Vagina (tissue), 2 donors: Measurements from ENCODE around the gene NDOR1.

Experiments used
- POLR2A ChIP-seq, 2 donors: fragments of 450-650 bp; IDR thresholded peaks; one replicate each; pipeline ENCODE4 v1.6.1; 2017; ENCODE audit warnings: antibody characterized with exemption in 2 of 2, mild to moderate bottlenecking in 2 of 2, moderate library complexity in 2 of 2
- POLR2AphosphoS5 ChIP-seq, 2 donors: sonication (generic); formaldehyde crosslinking; IDR thresholded peaks; one replicate each; pipeline ENCODE4 v1.9.0; 2017; ENCODE audit warnings: antibody characterized with exemption in 2 of 2, mild to moderate bottlenecking in 2 of 2, low read depth in 1 of 2; ENCODE audit not compliant: insufficient read depth in 1 of 2
- TF ChIP-seq, protein P1 (sequence below), 3 experiments: fragments of 450-650 bp in 2 of 3; fragments of 200-600 bp in 1 of 3; sonication (generic) in 1 of 3; IDR thresholded peaks; one replicate each; pipeline ENCODE4 v1.5.1; 2017 to 2019; ENCODE audit warnings: antibody characterized with exemption in 3 of 3, mild to moderate bottlenecking in 2 of 3, moderate library complexity in 2 of 3

DNA sequence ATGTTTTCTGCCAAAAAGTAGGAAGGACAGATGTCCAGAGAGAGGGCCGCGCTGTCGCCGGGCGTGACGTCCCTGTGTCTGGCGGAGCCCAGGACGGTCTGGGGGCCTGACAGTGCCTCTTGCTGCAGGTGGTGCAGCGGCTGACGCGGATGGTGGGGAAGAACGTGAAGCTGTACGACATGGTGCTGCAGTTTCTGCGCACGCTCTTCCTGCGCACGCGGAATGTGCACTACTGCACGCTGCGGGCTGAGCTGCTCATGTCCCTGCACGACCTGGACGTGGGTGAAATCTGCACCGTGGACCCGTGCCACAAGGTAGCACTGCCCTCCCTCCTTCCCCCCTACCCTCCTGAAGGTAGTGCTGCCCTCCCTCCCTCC, 57.4 kb downstream of the NDOR1 start:
- TF ChIP-seq POLR2A (IDR thresholded peaks at IDR 0.05) (no peak), POLR2AphosphoS5 (IDR thresholded peaks at IDR 0.05; ENCODE audit: insufficient read depth in 1 of 2, low read depth in 1 of 2) (no peak)
- TF ChIP-seq, protein P1, sequence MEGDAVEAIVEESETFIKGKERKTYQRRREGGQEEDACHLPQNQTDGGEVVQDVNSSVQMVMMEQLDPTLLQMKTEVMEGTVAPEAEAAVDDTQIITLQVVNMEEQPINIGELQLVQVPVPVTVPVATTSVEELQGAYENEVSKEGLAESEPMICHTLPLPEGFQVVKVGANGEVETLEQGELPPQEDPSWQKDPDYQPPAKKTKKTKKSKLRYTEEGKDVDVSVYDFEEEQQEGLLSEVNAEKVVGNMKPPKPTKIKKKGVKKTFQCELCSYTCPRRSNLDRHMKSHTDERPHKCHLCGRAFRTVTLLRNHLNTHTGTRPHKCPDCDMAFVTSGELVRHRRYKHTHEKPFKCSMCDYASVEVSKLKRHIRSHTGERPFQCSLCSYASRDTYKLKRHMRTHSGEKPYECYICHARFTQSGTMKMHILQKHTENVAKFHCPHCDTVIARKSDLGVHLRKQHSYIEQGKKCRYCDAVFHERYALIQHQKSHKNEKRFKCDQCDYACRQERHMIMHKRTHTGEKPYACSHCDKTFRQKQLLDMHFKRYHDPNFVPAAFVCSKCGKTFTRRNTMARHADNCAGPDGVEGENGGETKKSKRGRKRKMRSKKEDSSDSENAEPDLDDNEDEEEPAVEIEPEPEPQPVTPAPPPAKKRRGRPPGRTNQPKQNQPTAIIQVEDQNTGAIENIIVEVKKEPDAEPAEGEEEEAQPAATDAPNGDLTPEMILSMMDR (IDR thresholded peaks at IDR 0.05), result no peak
